Occipital lobe (tissue), 2 donors: Measurements from ENCODE around the gene ARHGAP18. TPM values are rescaled to one million over a fixed set of nuclear protein-coding genes. Genes with fewer than 3 reads are reported as not detected.

Experiments
- DNase-seq: peaks from one replicate; lab custom pipeline; 2025; lab: John Stamatoyannopoulos, UW
- total RNA-seq: library from RNA; depleted of rRNA; stranded (reverse); fragments of >200 nt; gene quantifications from one replicate; pipeline ENCODE4 v1.2.3, GENCODE V29; 2014

Gene ARHGAP18
- total RNA-seq, 1 donor from 2014 or later, result 8.6 TPM

- no peak for DNase-seq
These were observed 65.4 kb downstream of the ARHGAP18 start for GRCh38 chr6:129644567-129645015.

GRCh38 chr6:129643968-129644367 is 66.0 kb downstream of the ARHGAP18 start:
- DNase-seq, result no peak

- DNase-seq, result no peak
These were observed 66.8 kb downstream of the ARHGAP18 start for GRCh38 chr6:129643176-129643575.

GRCh38 chr6:129642322-129642721 is 67.7 kb downstream of the ARHGAP18 start:
- DNase-seq, result no peak

- DNase-seq, result no peak
These were observed 68.6 kb downstream of the ARHGAP18 start for GRCh38 chr6:129641344-129641743.

- DNase-seq, result no peak
These were observed 71.3 kb downstream of the ARHGAP18 start for GRCh38 chr6:129638686-129639085.

GRCh38 chr6:129638055-129638684 is 71.8 kb downstream of the ARHGAP18 start:
- DNase-seq, result no peak

- DNase-seq, result no peak
These were observed 72.5 kb downstream of the ARHGAP18 start for GRCh38 chr6:129637340-129638054.

- DNase-seq, result no peak
These were observed 74.4 kb downstream of the ARHGAP18 start for GRCh38 chr6:129635396-129636130.

- no peak for DNase-seq
These were observed 75.4 kb downstream of the ARHGAP18 start for GRCh38 chr6:129634411-129635230.

- DNase-seq, result no peak
These were observed 76.4 kb downstream of the ARHGAP18 start for GRCh38 chr6:129633529-129633928.

GRCh38 chr6:129632172-129632613 is 77.8 kb downstream of the ARHGAP18 start:
- no peak for DNase-seq

GRCh38 chr6:129631070-129631469 is 78.9 kb downstream of the ARHGAP18 start:
- DNase-seq, result no peak

GRCh38 chr6:129630596-129630995 is 79.4 kb downstream of the ARHGAP18 start:
- DNase-seq, result no peak

- DNase-seq, result no peak
These were observed 81.7 kb downstream of the ARHGAP18 start for GRCh38 chr6:129628101-129628815.

GRCh38 chr6:129624488-129624887 is 85.5 kb downstream of the ARHGAP18 start:
- DNase-seq, result no peak

- DNase-seq, result no peak
These were observed 86.8 kb downstream of the ARHGAP18 start for GRCh38 chr6:129623008-129623732.

- DNase-seq, result no peak
These were observed 88.7 kb downstream of the ARHGAP18 start for GRCh38 chr6:129621252-129621651.

GRCh38 chr6:129620234-129620610 is 89.8 kb downstream of the ARHGAP18 start:
- DNase-seq, result no peak

- no peak for DNase-seq
These were observed 90.3 kb downstream of the ARHGAP18 start for GRCh38 chr6:129619579-129620233.
